Hepatocyte (in vitro differentiated cells): ENCODE data around the gene RBM5.

ENCODE experiments used
- EZH2 ChIP-seq: fragments of 200-600 bp; sonication (generic); IDR thresholded peaks from 2 replicates; pipeline ENCODE4 v1.6.1; 2016; ENCODE audit warnings: antibody characterized with exemption, mild to moderate bottlenecking, borderline replicate concordance
- EZH2phosphoT487 ChIP-seq: fragments of 200-600 bp; sonication (generic); IDR thresholded peaks from one replicate; pipeline ENCODE4 v1.6.1; 2018; ENCODE audit warnings: antibody characterized with exemption, mild to moderate bottlenecking, low read depth, moderate library complexity; ENCODE audit not compliant: unreplicated experiment, severe bottlenecking
- TF ChIP-seq, protein P1 (sequence below): fragments of 200-600 bp; sonication (generic); IDR thresholded peaks from 2 replicates; pipeline ENCODE4 v1.5.1; 2016; ENCODE audit warnings: antibody characterized with exemption, mild to moderate bottlenecking; ENCODE audit not compliant: poor library complexity

DNA sequence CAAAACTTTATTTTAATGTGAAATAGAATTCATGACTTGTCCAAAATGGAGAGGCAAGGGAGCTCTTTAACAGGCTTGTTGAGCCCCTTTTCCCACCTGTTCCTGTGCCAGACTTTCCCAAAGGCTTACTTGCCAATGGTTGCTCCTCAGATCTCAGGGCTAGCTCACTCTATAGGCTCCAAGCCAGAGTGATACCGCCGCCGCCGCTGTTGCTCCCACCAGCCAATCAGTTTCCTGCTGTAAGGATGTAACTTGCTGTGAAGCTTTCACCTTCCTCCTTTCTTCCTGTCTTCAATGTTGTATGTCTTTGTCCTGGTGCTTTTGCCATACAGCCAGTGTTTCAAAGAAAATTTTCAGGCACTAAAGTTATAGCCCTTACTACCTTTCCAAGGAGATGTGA lies 41.3 kb upstream of the RBM5 start:
- TF ChIP-seq, protein P1, sequence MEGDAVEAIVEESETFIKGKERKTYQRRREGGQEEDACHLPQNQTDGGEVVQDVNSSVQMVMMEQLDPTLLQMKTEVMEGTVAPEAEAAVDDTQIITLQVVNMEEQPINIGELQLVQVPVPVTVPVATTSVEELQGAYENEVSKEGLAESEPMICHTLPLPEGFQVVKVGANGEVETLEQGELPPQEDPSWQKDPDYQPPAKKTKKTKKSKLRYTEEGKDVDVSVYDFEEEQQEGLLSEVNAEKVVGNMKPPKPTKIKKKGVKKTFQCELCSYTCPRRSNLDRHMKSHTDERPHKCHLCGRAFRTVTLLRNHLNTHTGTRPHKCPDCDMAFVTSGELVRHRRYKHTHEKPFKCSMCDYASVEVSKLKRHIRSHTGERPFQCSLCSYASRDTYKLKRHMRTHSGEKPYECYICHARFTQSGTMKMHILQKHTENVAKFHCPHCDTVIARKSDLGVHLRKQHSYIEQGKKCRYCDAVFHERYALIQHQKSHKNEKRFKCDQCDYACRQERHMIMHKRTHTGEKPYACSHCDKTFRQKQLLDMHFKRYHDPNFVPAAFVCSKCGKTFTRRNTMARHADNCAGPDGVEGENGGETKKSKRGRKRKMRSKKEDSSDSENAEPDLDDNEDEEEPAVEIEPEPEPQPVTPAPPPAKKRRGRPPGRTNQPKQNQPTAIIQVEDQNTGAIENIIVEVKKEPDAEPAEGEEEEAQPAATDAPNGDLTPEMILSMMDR: no peak
- no peak for TF ChIP-seq EZH2phosphoT487
- TF ChIP-seq EZH2: no peak
